HG03432 (cell line): ENCODE results near the gene CYSTM1.

ENCODE experiments used
- ATAC-seq: cut with Tn5 transposase; IDR thresholded peaks from one replicate; pipeline ENCODE4 v1.9.1; 2021; ENCODE audit warnings: mild to moderate bottlenecking, moderate library complexity; ENCODE audit not compliant: unreplicated experiment

The CYSTM1 gene

GRCh38 chr5:140174465-140175366, at the start of gene CYSTM1:
Gene CYSTM1 (plus strand): TSS chr5:140175188. CDS start chr5:140194466, 19,278 bp downstream.
- peak; percentile 93 for ATAC-seq

GRCh38 chr5:140125637-140126036, 49.4 kb upstream of the CYSTM1 start, which contains the start of gene IGIP:
Gene IGIP (plus strand): TSS chr5:140125937. CDS start chr5:140128477, 2,540 bp downstream.
- ATAC-seq = no peak

GRCh38 chr5:140126315-140127012, 48.5 kb upstream of the CYSTM1 start:
- no peak for ATAC-seq

GRCh38 chr5:140128376-140128775, 46.6 kb upstream of the CYSTM1 start:
- ATAC-seq = no peak

GRCh38 chr5:140130949-140131733, 43.8 kb upstream of the CYSTM1 start:
- ATAC-seq = no peak

- no peak for ATAC-seq
Observed at GRCh38 chr5:140131967-140132409, 43.0 kb upstream of the CYSTM1 start.

- no peak for ATAC-seq
Observed at GRCh38 chr5:140133514-140134167, 41.3 kb upstream of the CYSTM1 start.

- no peak for ATAC-seq
Observed at GRCh38 chr5:140134277-140134935, 40.6 kb upstream of the CYSTM1 start.

GRCh38 chr5:140135127-140135526, 39.9 kb upstream of the CYSTM1 start:
- no peak for ATAC-seq

GRCh38 chr5:140136624-140137023, 38.4 kb upstream of the CYSTM1 start:
- ATAC-seq = no peak

- ATAC-seq = no peak
Observed at GRCh38 chr5:140140435-140140834, 34.6 kb upstream of the CYSTM1 start.

- no peak for ATAC-seq
Observed at GRCh38 chr5:140141241-140141640, 33.7 kb upstream of the CYSTM1 start.

- no peak for ATAC-seq
Observed at GRCh38 chr5:140142246-140142645, 32.7 kb upstream of the CYSTM1 start.

GRCh38 chr5:140142856-140143255, 32.1 kb upstream of the CYSTM1 start:
- no peak for ATAC-seq

GRCh38 chr5:140143521-140144258, 31.3 kb upstream of the CYSTM1 start:
- ATAC-seq = peak; percentile 7

- no peak for ATAC-seq
Observed at GRCh38 chr5:140145256-140145655, 29.7 kb upstream of the CYSTM1 start.

GRCh38 chr5:140145818-140146522, 29.0 kb upstream of the CYSTM1 start:
- peak; percentile 68 for ATAC-seq

GRCh38 chr5:140146523-140146842, 28.5 kb upstream of the CYSTM1 start:
- ATAC-seq = no peak

- no peak for ATAC-seq
Observed at GRCh38 chr5:140147460-140147859, 27.5 kb upstream of the CYSTM1 start.
